Measurements from ENCODE around the gene KIR2DL1.
"Not testable (repeated sequence)": the region's sequence is repeated elsewhere in the genome, so short reads cannot be mapped to it uniquely, and the experiment has no call there.

- not testable (repeated sequence) for TF ChIP-seq CTCF (conservative IDR thresholded peaks at IDR 0.05; ENCODE audit: low read length); EZH2phosphoT487 (IDR thresholded peaks at IDR 0.05; ENCODE audit: borderline replicate concordance)
Observed at GRCh38 chr19:54764219-54764618, 5.4 kb upstream of the KIR2DL1 start.

Measured in Loucy (cell line).